IMR-90 (cell line): Measurements from ENCODE around the gene DNAJC30. TPM values are rescaled to one million over a fixed set of nuclear protein-coding genes. Genes with fewer than 3 reads are reported as not detected.

Experiments used
- ATAC-seq: fragments of 200-7000 bp; cut with Tn5 transposase; 2 replicates; pipeline ENCODE4 v1.9.1; 2020; ENCODE audit warnings: low read depth, mild to moderate bottlenecking, moderate library complexity
- BruUV-seq: library from RNA; stranded (reverse); fragments of 400-500 nt; replicated peaks from 2 replicates; lab custom pipeline; 2021; lab: Mats Ljungman, UMichigan
- CTCF ChIA-PET: fragments of 300-600 bp; formaldehyde crosslinking; extraction: SDS; loops from one replicate; lab custom pipeline; 2021; ENCODE audit warnings: antibody characterized with exemption; lab: Yijun Ruan, JAX
- POLR2A ChIA-PET: fragments of 300-600 bp; sonication (Branson Sonifier 250); formaldehyde crosslinking; loops from one replicate; lab custom pipeline; 2022; ENCODE audit warnings: antibody characterized with exemption; ENCODE audit not compliant: unreplicated experiment; lab: Charles Lee
- DNase-seq: peaks from one replicate; pipeline ENCODE4 v3.0.0; 2013
- H2AFZ ChIP-seq: replicated peaks from 2 replicates; pipeline ENCODE3; 2013; ENCODE audit warnings: low read length, mild to moderate bottlenecking; ENCODE audit not compliant: poor library complexity
- H2AK5ac ChIP-seq: 2 replicates; pipeline ENCODE4 v1.6.1; 2013; ENCODE audit warnings: low read depth, low read length, inconsistent platforms
- H2AK9ac ChIP-seq: replicated peaks from 2 replicates; pipeline ENCODE3; 2013; ENCODE audit warnings: mild to moderate bottlenecking, low read depth, low read length, moderate library complexity; ENCODE audit not compliant: poor library complexity
- H2BK120ac ChIP-seq: 2 replicates; pipeline ENCODE4 v1.6.1; 2013; ENCODE audit warnings: low read depth, low read length, inconsistent platforms
- H2BK15ac ChIP-seq: 3 replicates; pipeline ENCODE4 v1.6.1; 2013; ENCODE audit warnings: low read depth, low read length, inconsistent platforms
- H2BK20ac ChIP-seq: 2 replicates; pipeline ENCODE4 v1.6.1; 2013; ENCODE audit warnings: low read depth, mild to moderate bottlenecking, inconsistent platforms, low read length, moderate library complexity
- H2BK5ac ChIP-seq: 2 replicates; pipeline ENCODE4 v1.6.1; 2013; ENCODE audit warnings: mild to moderate bottlenecking, low read depth, low read length, inconsistent platforms; ENCODE audit not compliant: poor library complexity, severe bottlenecking
- H3K14ac ChIP-seq: replicated peaks from 2 replicates; pipeline ENCODE4 v1.6.1; 2013; ENCODE audit warnings: low read depth, low read length, inconsistent platforms
- H3K18ac ChIP-seq: 2 replicates; pipeline ENCODE4 v1.6.1; 2013; ENCODE audit warnings: low read depth, low read length, control low read depth
- H3K23ac ChIP-seq: 2 replicates; pipeline ENCODE4 v1.6.1; 2013; ENCODE audit warnings: low read depth, low read length, inconsistent platforms
- H3K27ac ChIP-seq: 2 replicates; pipeline ENCODE4 v1.5.1; 2013; ENCODE audit warnings: mild to moderate bottlenecking, control low read depth, low read length; ENCODE audit not compliant: insufficient read depth
- H3K27me3 ChIP-seq: 2 replicates; pipeline ENCODE4 v1.6.1; 2013; ENCODE audit warnings: low read length; ENCODE audit not compliant: control insufficient read depth, insufficient read depth
- H3K36me3 ChIP-seq: 2 replicates; pipeline ENCODE4 v1.6.1; 2013; ENCODE audit warnings: low read length, mixed read lengths; ENCODE audit not compliant: control insufficient read depth, insufficient read depth
- H3K4ac ChIP-seq: 2 replicates; pipeline ENCODE4 v1.6.1; 2013; ENCODE audit warnings: low read depth, low read length, inconsistent platforms
- H3K4me1 ChIP-seq: 2 replicates; pipeline ENCODE4 v1.6.1; 2013; ENCODE audit warnings: low read length, mixed read lengths; ENCODE audit not compliant: control insufficient read depth, insufficient read depth
- H3K4me2 ChIP-seq: 2 replicates; pipeline ENCODE4 v1.6.1; 2013; ENCODE audit warnings: low read depth, mild to moderate bottlenecking, control low read depth, low read length, moderate library complexity
- H3K4me3 ChIP-seq: 2 replicates; pipeline ENCODE4 v1.5.1; 2013; ENCODE audit warnings: low read depth, mild to moderate bottlenecking, control low read depth, low read length, moderate library complexity; ENCODE audit not compliant: insufficient read depth
- H3K56ac ChIP-seq: 2 replicates; pipeline ENCODE4 v1.6.1; 2013; ENCODE audit warnings: low read length, inconsistent platforms; ENCODE audit not compliant: insufficient read depth; ENCODE audit errors: extremely low read depth
- H3K79me1 ChIP-seq, 2 experiments: 2 replicates each; pipeline ENCODE4 v1.6.1; 2013; ENCODE audit warnings: low read length in 2 of 2, inconsistent platforms in 1 of 2, low read depth in 1 of 2
- H3K9ac ChIP-seq: 2 replicates; pipeline ENCODE4 v1.6.1; 2013; ENCODE audit warnings: low read depth, low read length, control low read depth
- H3K9me1 ChIP-seq: 2 replicates; pipeline ENCODE4 v1.6.1; 2013; ENCODE audit warnings: low read length, inconsistent platforms; ENCODE audit not compliant: insufficient read depth
- H3K9me3 ChIP-seq: 2 replicates; pipeline ENCODE4 v1.6.1; 2013; ENCODE audit warnings: low read length; ENCODE audit not compliant: control insufficient read depth, insufficient read depth
- H4K20me1 ChIP-seq: 2 replicates; pipeline ENCODE4 v1.6.1; 2013; ENCODE audit warnings: low read length, inconsistent platforms; ENCODE audit not compliant: insufficient read depth
- H4K5ac ChIP-seq: 2 replicates; pipeline ENCODE4 v1.6.1; 2013; ENCODE audit warnings: mild to moderate bottlenecking, low read depth, low read length, control low read depth
- H4K8ac ChIP-seq, 2 experiments: 2 replicates each; pipeline ENCODE4 v1.6.1; 2013; ENCODE audit warnings: low read depth in 2 of 2, low read length in 2 of 2, control low read depth in 1 of 2, inconsistent platforms in 1 of 2
- H4K91ac ChIP-seq: 2 replicates; pipeline ENCODE4 v1.6.1; 2013; ENCODE audit warnings: low read depth, low read length, inconsistent platforms; ENCODE audit not compliant: insufficient read depth
- BHLHE40 ChIP-seq: fragments of 150-350 bp; IDR thresholded peaks from 2 replicates; pipeline ENCODE4 v1.6.1; 2016; ENCODE audit warnings: mild to moderate bottlenecking, low read depth, low read length
- CEBPB ChIP-seq: IDR thresholded peaks from 2 replicates; pipeline ENCODE4 v1.6.1; 2012; ENCODE audit warnings: low read depth, low read length, improper control_type of control experiment
- CHD1 ChIP-seq: IDR thresholded peaks from 2 replicates; pipeline ENCODE4 v1.6.1; 2012; ENCODE audit warnings: low read depth, low read length, improper control_type of control experiment
- CTCF ChIP-seq: conservative IDR thresholded peaks from 2 replicates; pipeline ENCODE4 v1.5.1; 2012; ENCODE audit warnings: mild to moderate bottlenecking, low read depth, low read length, improper control_type of control experiment
- FOS ChIP-seq: fragments of 150-350 bp; IDR thresholded peaks from 2 replicates; pipeline ENCODE4 v1.6.1; 2016; ENCODE audit warnings: low read depth, low read length
- MAFK ChIP-seq: IDR thresholded peaks from 2 replicates; pipeline ENCODE4 v1.6.1; 2012; ENCODE audit warnings: low read depth, low read length, improper control_type of control experiment
- MAZ ChIP-seq: IDR thresholded peaks from 2 replicates; pipeline ENCODE4 v1.6.1; 2012; ENCODE audit warnings: low read depth, mild to moderate bottlenecking, low read length, improper control_type of control experiment, moderate library complexity, borderline replicate concordance
- MXI1 ChIP-seq: IDR thresholded peaks from 2 replicates; pipeline ENCODE4 v1.6.1; 2012; ENCODE audit warnings: low read depth, mild to moderate bottlenecking, low read length, moderate library complexity, borderline replicate concordance
- NFE2L2 ChIP-seq: fragments of 150-350 bp; IDR thresholded peaks from 2 replicates; pipeline ENCODE4 v1.6.1; 2016; ENCODE audit warnings: low read depth, mild to moderate bottlenecking, low read length
- POLR2A ChIP-seq: IDR thresholded peaks from 2 replicates; pipeline ENCODE4 v1.6.1; 2012; ENCODE audit warnings: mild to moderate bottlenecking, low read depth, low read length
- RAD21 ChIP-seq: IDR thresholded peaks from 2 replicates; pipeline ENCODE4 v1.6.1; 2012; ENCODE audit warnings: low read length, improper control_type of control experiment
- RCOR1 ChIP-seq: IDR thresholded peaks from 2 replicates; pipeline ENCODE4 v1.6.1; 2012; ENCODE audit warnings: mild to moderate bottlenecking, low read length, improper control_type of control experiment; ENCODE audit not compliant: insufficient replicate concordance
- RFX5 ChIP-seq: IDR thresholded peaks from 2 replicates; pipeline ENCODE4 v1.8.0; 2012; ENCODE audit warnings: low read depth, mild to moderate bottlenecking, low read length, moderate library complexity
- SMC3 ChIP-seq: fragments of 150-350 bp; IDR thresholded peaks from 2 replicates; pipeline ENCODE4 v1.6.1; 2016; ENCODE audit warnings: low read depth, mild to moderate bottlenecking, antibody characterized with exemption, low read length, moderate library complexity
- WGBS, 2 experiments: methylation state at CpG; one replicate each; pipeline versions ENCODE4 v1.1.5 to v1.1.7; 2013; ENCODE audit warnings: missing lambda C conversion rate in 2 of 2; ENCODE audit not compliant: insufficient read length in 1 of 2; ENCODE audit errors: extremely low coverage in 2 of 2; 5-methylcytosine and 5-hydroxymethylcytosine counted together
- dilution Hi-C: fragments of 300-500 bp; cut with HindIII; formaldehyde crosslinking; loops from one replicate; pipeline ENCODE4 v1.14.3; 2018; ENCODE audit warnings: low sequenced_read_pairs; ENCODE audit not compliant: unreplicated experiment
- in situ Hi-C: fragments of 300-500 bp; cut with MboI; formaldehyde crosslinking; loops from 3 replicates; pipeline ENCODE4 v1.14.3; 2019; ENCODE audit warnings: low sequenced_read_pairs, inconsistent platforms, mixed read lengths
- intact Hi-C: fragments of 100-400 bp; cut with micrococcal nuclease; formaldehyde crosslinking; loops from 2 replicates; pipeline ENCODE4 v1.10.0; 2022
- polyA plus RNA-seq, 3 experiments: library from polyadenylated mRNA; depleted of rRNA; stranded (reverse); fragments of >200 nt; gene quantifications; 2 replicates each; pipeline ENCODE4 v1.2.3, GENCODE V29; 2012; ENCODE audit warnings: low replicate concordance in 1 of 3
- total RNA-seq: library from RNA; depleted of rRNA; stranded (reverse); fragments of >200 nt; gene quantifications from 2 replicates; pipeline ENCODE4 v1.2.3, GENCODE V29; 2012
- TF ChIP-seq, protein P1 (sequence below): fragments of 150-350 bp; IDR thresholded peaks from 2 replicates; pipeline ENCODE4 v1.6.1; 2016; ENCODE audit warnings: low read depth, mild to moderate bottlenecking, low read length, moderate library complexity, borderline replicate concordance
- TF ChIP-seq, protein P2 (sequence below): fragments of 150-350 bp; IDR thresholded peaks from 2 replicates; pipeline ENCODE4 v1.6.1; 2017; ENCODE audit warnings: mild to moderate bottlenecking, antibody characterized with exemption, low read length, low read depth

The DNAJC30 gene
- total and polyA plus RNA-seq, 2 of the 4 experiments (the other 2 are of a cell fraction) = 1.6 to 9.0 TPM

DNA sequence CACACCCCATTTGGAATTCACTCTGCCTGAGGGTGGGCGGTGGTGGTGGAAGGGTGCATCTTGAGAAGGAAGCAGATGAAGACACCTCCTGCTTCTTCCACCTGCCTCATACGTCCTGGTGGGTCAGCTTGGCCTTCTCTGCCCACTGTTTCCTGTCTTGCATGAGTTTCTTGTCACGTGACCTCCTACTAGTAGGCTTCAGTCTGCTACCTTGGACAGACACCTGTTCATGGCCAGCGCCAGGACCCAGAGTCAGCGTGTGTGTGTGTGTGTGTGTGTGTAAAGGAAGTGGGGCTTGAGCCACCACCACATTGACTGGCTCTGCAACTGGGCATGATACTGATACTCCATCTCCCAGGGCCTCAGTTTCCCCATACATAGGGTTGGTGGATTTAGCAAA, 32.7 kb downstream of the DNAJC30 start:
- ATAC-seq = no peak
- ChIA-PET POLR2A (no interaction called here), CTCF (no interaction called here)
- no peaks in the 10 kb centered on the region for H3K36me3 ChIP-seq
- H3K18ac ChIP-seq = no peak overlapping the region
- H3K9me1 ChIP-seq = no peaks in the 10 kb centered on the region
- BruUV-seq = no TSS peak
- no peak overlapping the region for H4K5ac ChIP-seq
- H3K56ac ChIP-seq = no peak overlapping the region
- intact Hi-C loops = no loop called here
- H3K4me3 ChIP-seq = no peak overlapping the region
- H3K23ac ChIP-seq = no peak overlapping the region
- DNase-seq = no peak
- H2BK15ac ChIP-seq = no peak overlapping the region
- no peak overlapping the region for H2AK9ac ChIP-seq
- H4K91ac ChIP-seq = no peak overlapping the region
- dilution Hi-C loops = no loop called here
- H3K4me1 ChIP-seq = no peaks in the 10 kb centered on the region; the same call in 1 of the 2 replicates
- H2BK120ac ChIP-seq = no peak overlapping the region
- in situ Hi-C loops = no loop called here
- no peak overlapping the region for H3K14ac ChIP-seq
- no peak overlapping the region for H3K27ac ChIP-seq
- no peaks in the 10 kb centered on the region for H3K9me3 ChIP-seq
- no peak overlapping the region for H2BK5ac ChIP-seq
- H3K9ac ChIP-seq = no peak overlapping the region
- 0% methylated on average over 1 of the region's 5 CpGs; no CpG with 5 or more reads in 1 of the 2 experiments for WGBS, 2 experiments
- H2BK20ac ChIP-seq = no peak overlapping the region
- peaks cover 63% of the 10 kb centered on the region for H3K27me3 ChIP-seq
- no peaks in the 10 kb centered on the region for H4K20me1 ChIP-seq
- no peaks in the 10 kb centered on the region for H3K79me1 ChIP-seq
- no peak overlapping the region for H2AK5ac ChIP-seq
- H4K8ac ChIP-seq = no peak overlapping the region
- no peak overlapping the region for H3K4ac ChIP-seq
- TF ChIP-seq, protein P1, sequence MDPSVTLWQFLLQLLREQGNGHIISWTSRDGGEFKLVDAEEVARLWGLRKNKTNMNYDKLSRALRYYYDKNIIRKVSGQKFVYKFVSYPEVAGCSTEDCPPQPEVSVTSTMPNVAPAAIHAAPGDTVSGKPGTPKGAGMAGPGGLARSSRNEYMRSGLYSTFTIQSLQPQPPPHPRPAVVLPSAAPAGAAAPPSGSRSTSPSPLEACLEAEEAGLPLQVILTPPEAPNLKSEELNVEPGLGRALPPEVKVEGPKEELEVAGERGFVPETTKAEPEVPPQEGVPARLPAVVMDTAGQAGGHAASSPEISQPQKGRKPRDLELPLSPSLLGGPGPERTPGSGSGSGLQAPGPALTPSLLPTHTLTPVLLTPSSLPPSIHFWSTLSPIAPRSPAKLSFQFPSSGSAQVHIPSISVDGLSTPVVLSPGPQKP = no peak
- TF ChIP-seq RAD21 (no peak), CTCF (no peak), MXI1 (no peak), CEBPB (no peak), POLR2A (no peak), NFE2L2 (no peak), RCOR1 (no peak), RFX5 (no peak), CHD1 (no peak), FOS (no peak), MAZ (no peak), SMC3 (no peak), BHLHE40 (no peak), MAFK (no peak)
- TF ChIP-seq, protein P2, sequence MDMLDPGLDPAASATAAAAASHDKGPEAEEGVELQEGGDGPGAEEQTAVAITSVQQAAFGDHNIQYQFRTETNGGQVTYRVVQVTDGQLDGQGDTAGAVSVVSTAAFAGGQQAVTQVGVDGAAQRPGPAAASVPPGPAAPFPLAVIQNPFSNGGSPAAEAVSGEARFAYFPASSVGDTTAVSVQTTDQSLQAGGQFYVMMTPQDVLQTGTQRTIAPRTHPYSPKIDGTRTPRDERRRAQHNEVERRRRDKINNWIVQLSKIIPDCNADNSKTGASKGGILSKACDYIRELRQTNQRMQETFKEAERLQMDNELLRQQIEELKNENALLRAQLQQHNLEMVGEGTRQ = no peak; the same call in 1 of the 2 replicates
- H2AFZ ChIP-seq = no peak overlapping the region
- H3K4me2 ChIP-seq = no peak overlapping the region
